ENCODE data around the gene CEP83. TPM values are rescaled to one million over a fixed set of nuclear protein-coding genes. Genes with fewer than 3 reads are reported as not detected.

Gene CEP83
- total RNA-seq, 1 experiment from 2014 or later: 19.2 TPM

DNA sequence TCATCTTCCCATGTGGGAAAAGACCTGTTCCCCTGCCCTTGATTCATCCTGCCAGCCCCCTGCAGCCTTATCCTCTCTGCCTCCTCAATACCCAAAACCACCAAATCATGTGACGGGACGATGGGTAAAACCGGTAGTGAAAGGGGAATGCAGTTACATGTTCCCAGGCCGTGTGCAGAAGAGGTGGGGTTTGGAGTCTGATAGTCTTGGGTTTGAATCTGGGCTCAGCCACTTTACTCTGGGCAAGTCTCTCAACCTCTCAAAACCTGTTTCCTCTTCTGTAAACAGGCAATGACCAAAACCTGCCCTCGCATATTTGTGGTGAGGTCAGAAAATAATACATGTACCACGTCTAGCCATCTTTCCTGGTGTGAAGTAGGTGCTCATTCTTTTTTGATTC is 188.3 kb downstream of the CEP83 start:
- no peak overlapping the region for H3K9ac ChIP-seq (ENCODE audit: low read length)
- no peak for DNase-seq (ENCODE audit: low read depth, low spot score)
- RAD21 ChIA-PET (ENCODE audit: low non-redundant PET in 1 of 2, low total read pairs in 2 of 2, uncharacterized antibody in 2 of 2, unreplicated experiment in 2 of 2): no interaction called here
- no peaks in the 10 kb centered on the region for H3K9me2 ChIP-seq (ENCODE audit: insufficient read depth)
- TF ChIP-seq ZNF274 (IDR thresholded peaks at IDR 0.05; ENCODE audit: low read depth, low read length): no peak
- H4K20me1 ChIP-seq (ENCODE audit: insufficient read depth): no peaks in the 10 kb centered on the region
- intact Hi-C loops (cut with micrococcal nuclease): no loop called here
- H3K9me3 ChIP-seq (ENCODE audit: control insufficient read depth in 1 of 2, insufficient read depth in 1 of 2, low read depth in 1 of 2, low read length in 2 of 2): no peaks in the 10 kb centered on the region
- no peaks in the 10 kb centered on the region for H3K79me2 ChIP-seq (ENCODE audit: insufficient read depth, low read length)
- no peaks in the 10 kb centered on the region for H3K27me3 ChIP-seq (ENCODE audit: insufficient read depth, low read length)
- no TSS peak for BruUV-seq (replicated peaks)
- no peak for ATAC-seq
- no peak overlapping the region for H3K4me3 ChIP-seq (replicated peaks in 1 of 2; ENCODE audit: low read depth in 1 of 2, low read length in 2 of 2)
- CTCF ChIA-PET: no interaction called here
- H3K4me1 ChIP-seq (ENCODE audit: control insufficient read depth in 1 of 2, insufficient read depth in 2 of 2, low read length in 2 of 2): no peaks in the 10 kb centered on the region
- POLR2A ChIA-PET: no interaction called here
- no peaks in the 10 kb centered on the region for H3K36me3 ChIP-seq (ENCODE audit: control insufficient read depth in 1 of 2, insufficient read depth in 2 of 2, low read length in 2 of 2)
- H3K4me2 ChIP-seq (ENCODE audit: low read length): no peak overlapping the region
- H3K27ac ChIP-seq (ENCODE audit: low read depth, low read length): no peak overlapping the region
- H2AFZ ChIP-seq (ENCODE audit: low read depth, low read length, poor library complexity, severe bottlenecking): no peak overlapping the region

DNA sequence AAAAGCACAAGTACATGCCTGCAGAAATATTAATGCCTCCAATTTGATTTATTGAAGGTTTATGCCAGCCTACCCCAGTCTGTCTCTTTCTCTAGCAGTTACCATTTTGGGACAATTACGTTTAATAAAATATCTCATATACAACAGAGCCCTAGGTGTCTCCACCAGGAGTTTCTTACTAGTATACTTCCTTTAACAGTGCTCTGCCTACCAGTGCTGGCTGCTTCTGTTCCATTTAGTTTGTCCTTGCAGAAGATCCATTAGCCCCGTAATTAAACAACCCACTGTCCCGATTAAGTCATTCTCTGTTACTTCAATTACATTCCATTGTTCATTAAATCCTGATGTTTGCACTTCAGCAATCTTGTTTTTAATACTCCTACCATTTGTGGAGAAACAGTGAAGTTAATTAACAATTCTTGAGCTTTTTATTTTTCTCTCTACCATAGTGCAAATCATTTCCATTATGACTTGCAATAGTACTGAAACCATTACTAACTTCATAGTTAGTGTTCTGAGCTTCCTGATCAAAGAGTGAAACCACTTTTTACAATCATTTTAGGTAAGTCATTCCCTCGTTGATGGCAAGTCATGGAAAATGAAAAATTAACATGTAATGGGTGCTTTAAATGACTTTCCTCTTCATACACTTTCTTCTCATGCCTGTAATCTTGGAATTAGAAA is 190.2 kb downstream of the CEP83 start:
- RAD21 ChIA-PET (ENCODE audit: low non-redundant PET in 1 of 2, low total read pairs in 2 of 2, uncharacterized antibody in 2 of 2, unreplicated experiment in 2 of 2): no interaction called here
- Histone ChIP-seq H3K9ac (ENCODE audit: low read length) (no peak overlapping the region), H3K4me3 (replicated peaks in 1 of 2; ENCODE audit: low read depth in 1 of 2, low read length in 2 of 2) (no peak overlapping the region), H4K20me1 (ENCODE audit: insufficient read depth) (no peaks in the 10 kb centered on the region), H3K27me3 (ENCODE audit: insufficient read depth, low read length) (no peaks in the 10 kb centered on the region), H3K4me1 (ENCODE audit: control insufficient read depth in 1 of 2, insufficient read depth in 2 of 2, low read length in 2 of 2) (no peaks in the 10 kb centered on the region), H2AFZ (ENCODE audit: low read depth, low read length, poor library complexity, severe bottlenecking) (no peak overlapping the region), H3K79me2 (ENCODE audit: insufficient read depth, low read length) (no peaks in the 10 kb centered on the region), H3K9me2 (ENCODE audit: insufficient read depth) (no peaks in the 10 kb centered on the region), H3K27ac (ENCODE audit: low read depth, low read length) (no peak overlapping the region), H3K9me3 (ENCODE audit: control insufficient read depth in 1 of 2, insufficient read depth in 1 of 2, low read depth in 1 of 2, low read length in 2 of 2) (no peaks in the 10 kb centered on the region), H3K4me2 (ENCODE audit: low read length) (no peak overlapping the region), H3K36me3 (ENCODE audit: control insufficient read depth in 1 of 2, insufficient read depth in 2 of 2, low read length in 2 of 2) (no peaks in the 10 kb centered on the region)
- CTCF ChIA-PET: no interaction called here
- intact Hi-C loops (cut with micrococcal nuclease): no loop called here
- ATAC-seq (no peak), DNase-seq (ENCODE audit: low read depth, low spot score) (no peak)
- POLR2A ChIA-PET: no interaction called here
- TF ChIP-seq RAD21 (IDR thresholded peaks at IDR 0.05; ENCODE audit: low read depth): no peak
- TF ChIP-seq TCF7L2 (IDR thresholded peaks at IDR 0.05; ENCODE audit: borderline replicate concordance, extremely low read depth, insufficient read depth, insufficient read length): no peak
- TF ChIP-seq EZH2phosphoT487 (IDR thresholded peaks at IDR 0.05; ENCODE audit: borderline replicate concordance): no peak
- no peak for TF ChIP-seq JUND (IDR thresholded peaks at IDR 0.05)
- TF ChIP-seq, protein P1, sequence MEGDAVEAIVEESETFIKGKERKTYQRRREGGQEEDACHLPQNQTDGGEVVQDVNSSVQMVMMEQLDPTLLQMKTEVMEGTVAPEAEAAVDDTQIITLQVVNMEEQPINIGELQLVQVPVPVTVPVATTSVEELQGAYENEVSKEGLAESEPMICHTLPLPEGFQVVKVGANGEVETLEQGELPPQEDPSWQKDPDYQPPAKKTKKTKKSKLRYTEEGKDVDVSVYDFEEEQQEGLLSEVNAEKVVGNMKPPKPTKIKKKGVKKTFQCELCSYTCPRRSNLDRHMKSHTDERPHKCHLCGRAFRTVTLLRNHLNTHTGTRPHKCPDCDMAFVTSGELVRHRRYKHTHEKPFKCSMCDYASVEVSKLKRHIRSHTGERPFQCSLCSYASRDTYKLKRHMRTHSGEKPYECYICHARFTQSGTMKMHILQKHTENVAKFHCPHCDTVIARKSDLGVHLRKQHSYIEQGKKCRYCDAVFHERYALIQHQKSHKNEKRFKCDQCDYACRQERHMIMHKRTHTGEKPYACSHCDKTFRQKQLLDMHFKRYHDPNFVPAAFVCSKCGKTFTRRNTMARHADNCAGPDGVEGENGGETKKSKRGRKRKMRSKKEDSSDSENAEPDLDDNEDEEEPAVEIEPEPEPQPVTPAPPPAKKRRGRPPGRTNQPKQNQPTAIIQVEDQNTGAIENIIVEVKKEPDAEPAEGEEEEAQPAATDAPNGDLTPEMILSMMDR (IDR thresholded peaks at IDR 0.05 in 2 of 3, conservative IDR thresholded peaks at IDR 0.05 in 1 of 3; ENCODE audit: borderline replicate concordance in 1 of 3, insufficient read depth in 1 of 3, low read depth in 2 of 3, low read length in 2 of 3): no peak
- TF ChIP-seq SRF (IDR thresholded peaks at IDR 0.05; ENCODE audit: low read depth): no peak
- no peak for TF ChIP-seq EZH2 (IDR thresholded peaks at IDR 0.05)
- no peak for TF ChIP-seq ELF1 (IDR thresholded peaks at IDR 0.05; ENCODE audit: borderline replicate concordance, low read depth)
- no peak for TF ChIP-seq SP1 (IDR thresholded peaks at IDR 0.05; ENCODE audit: low read depth)
- no peak for TF ChIP-seq ZFX (IDR thresholded peaks at IDR 0.05)
- TF ChIP-seq, protein P2, sequence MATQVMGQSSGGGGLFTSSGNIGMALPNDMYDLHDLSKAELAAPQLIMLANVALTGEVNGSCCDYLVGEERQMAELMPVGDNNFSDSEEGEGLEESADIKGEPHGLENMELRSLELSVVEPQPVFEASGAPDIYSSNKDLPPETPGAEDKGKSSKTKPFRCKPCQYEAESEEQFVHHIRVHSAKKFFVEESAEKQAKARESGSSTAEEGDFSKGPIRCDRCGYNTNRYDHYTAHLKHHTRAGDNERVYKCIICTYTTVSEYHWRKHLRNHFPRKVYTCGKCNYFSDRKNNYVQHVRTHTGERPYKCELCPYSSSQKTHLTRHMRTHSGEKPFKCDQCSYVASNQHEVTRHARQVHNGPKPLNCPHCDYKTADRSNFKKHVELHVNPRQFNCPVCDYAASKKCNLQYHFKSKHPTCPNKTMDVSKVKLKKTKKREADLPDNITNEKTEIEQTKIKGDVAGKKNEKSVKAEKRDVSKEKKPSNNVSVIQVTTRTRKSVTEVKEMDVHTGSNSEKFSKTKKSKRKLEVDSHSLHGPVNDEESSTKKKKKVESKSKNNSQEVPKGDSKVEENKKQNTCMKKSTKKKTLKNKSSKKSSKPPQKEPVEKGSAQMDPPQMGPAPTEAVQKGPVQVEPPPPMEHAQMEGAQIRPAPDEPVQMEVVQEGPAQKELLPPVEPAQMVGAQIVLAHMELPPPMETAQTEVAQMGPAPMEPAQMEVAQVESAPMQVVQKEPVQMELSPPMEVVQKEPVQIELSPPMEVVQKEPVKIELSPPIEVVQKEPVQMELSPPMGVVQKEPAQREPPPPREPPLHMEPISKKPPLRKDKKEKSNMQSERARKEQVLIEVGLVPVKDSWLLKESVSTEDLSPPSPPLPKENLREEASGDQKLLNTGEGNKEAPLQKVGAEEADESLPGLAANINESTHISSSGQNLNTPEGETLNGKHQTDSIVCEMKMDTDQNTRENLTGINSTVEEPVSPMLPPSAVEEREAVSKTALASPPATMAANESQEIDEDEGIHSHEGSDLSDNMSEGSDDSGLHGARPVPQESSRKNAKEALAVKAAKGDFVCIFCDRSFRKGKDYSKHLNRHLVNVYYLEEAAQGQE (IDR thresholded peaks at IDR 0.05; ENCODE audit: low read depth): no peak
- no TSS peak for BruUV-seq (replicated peaks)

Data from HCT116 (cell line).